SK-N-SH treated with all-trans-retinoic acid at 6 μM for 48 hours (cell line): ENCODE data around the gene XK.

Experiments
- ARNTL ChIP-seq: fragments of 450-650 bp; formaldehyde crosslinking; IDR thresholded peaks from 2 replicates; pipeline ENCODE4 v1.5.0; 2020; ENCODE audit warnings: low read depth, mild to moderate bottlenecking, moderate library complexity, borderline replicate concordance
- BACH2 ChIP-seq: fragments of 250-450 bp; sonication (Bioruptor Pico); IDR thresholded peaks from 2 replicates; pipeline ENCODE4 v1.9.0; 2021; ENCODE audit warnings: mild to moderate bottlenecking, borderline replicate concordance
- ESRRG ChIP-seq: fragments of 250-450 bp; sonication (Bioruptor Pico); IDR thresholded peaks from 2 replicates; pipeline ENCODE4 v1.6.1; 2021; ENCODE audit warnings: mild to moderate bottlenecking
- ISL1 ChIP-seq: fragments of 250-450 bp; sonication (Bioruptor Pico); IDR thresholded peaks from 2 replicates; pipeline ENCODE4 v2.1.2; 2022; ENCODE audit warnings: mild to moderate bottlenecking, moderate library complexity
- OSR1 ChIP-seq: fragments of 250-450 bp; sonication (Bioruptor Pico); IDR thresholded peaks from 2 replicates; pipeline ENCODE4 v1.8.0; 2022; ENCODE audit warnings: moderate library complexity, mild to moderate bottlenecking, inconsistent platforms
- SNAI2 ChIP-seq: fragments of 250-450 bp; sonication (Bioruptor Pico); IDR thresholded peaks from 2 replicates; pipeline ENCODE4 v1.5.0; 2020; ENCODE audit warnings: mild to moderate bottlenecking, moderate library complexity
- TCF4 ChIP-seq: fragments of 250-450 bp; sonication (Bioruptor Pico); IDR thresholded peaks from 2 replicates; pipeline ENCODE4 v1.8.0; 2021; ENCODE audit warnings: mild to moderate bottlenecking, moderate library complexity, borderline replicate concordance
- TOX ChIP-seq: fragments of 250-450 bp; sonication (Bioruptor Pico); IDR thresholded peaks from 2 replicates; pipeline ENCODE4 v1.8.0; 2021; ENCODE audit warnings: mild to moderate bottlenecking, moderate library complexity, borderline replicate concordance
- TF ChIP-seq, protein P1 (sequence below): fragments of 250-450 bp; sonication (Bioruptor Pico); IDR thresholded peaks from 2 replicates; pipeline ENCODE4 v1.5.0; 2020; ENCODE audit warnings: mild to moderate bottlenecking, moderate library complexity
- TF ChIP-seq, protein P2 (sequence below): fragments of 250-450 bp; sonication (Bioruptor Pico); IDR thresholded peaks from 2 replicates; pipeline ENCODE4 v1.8.0; 2020; ENCODE audit warnings: mild to moderate bottlenecking, moderate library complexity, borderline replicate concordance

DNA sequence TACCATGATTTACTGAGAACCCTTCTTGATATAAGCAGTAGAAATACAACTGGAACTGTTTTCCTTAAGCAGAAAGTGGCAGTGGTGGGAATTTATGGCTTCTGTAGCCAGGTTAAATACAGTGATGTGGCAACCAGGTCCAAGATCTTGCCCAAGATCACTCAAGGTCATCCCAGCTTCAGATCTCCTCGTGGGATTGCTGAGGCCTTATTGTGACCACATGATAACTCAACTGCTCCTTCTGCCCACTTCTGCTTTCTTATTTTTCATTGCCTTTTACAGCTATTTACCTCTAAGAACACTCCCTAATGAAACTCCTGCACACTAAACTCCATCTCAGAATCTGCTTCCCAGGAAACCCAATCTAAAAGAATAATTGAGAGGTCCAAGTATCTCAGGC is 81.8 kb downstream of the XK start:
- TF ChIP-seq ESRRG (CRISPR knock-in tag) (no peak), OSR1 (CRISPR knock-in tag) (no peak), ARNTL (no peak), ISL1 (CRISPR knock-in tag) (no peak), SNAI2 (CRISPR knock-in tag) (no peak), TOX (CRISPR knock-in tag) (no peak), BACH2 (CRISPR knock-in tag) (no peak), TCF4 (no peak)
- TF ChIP-seq, protein P1, sequence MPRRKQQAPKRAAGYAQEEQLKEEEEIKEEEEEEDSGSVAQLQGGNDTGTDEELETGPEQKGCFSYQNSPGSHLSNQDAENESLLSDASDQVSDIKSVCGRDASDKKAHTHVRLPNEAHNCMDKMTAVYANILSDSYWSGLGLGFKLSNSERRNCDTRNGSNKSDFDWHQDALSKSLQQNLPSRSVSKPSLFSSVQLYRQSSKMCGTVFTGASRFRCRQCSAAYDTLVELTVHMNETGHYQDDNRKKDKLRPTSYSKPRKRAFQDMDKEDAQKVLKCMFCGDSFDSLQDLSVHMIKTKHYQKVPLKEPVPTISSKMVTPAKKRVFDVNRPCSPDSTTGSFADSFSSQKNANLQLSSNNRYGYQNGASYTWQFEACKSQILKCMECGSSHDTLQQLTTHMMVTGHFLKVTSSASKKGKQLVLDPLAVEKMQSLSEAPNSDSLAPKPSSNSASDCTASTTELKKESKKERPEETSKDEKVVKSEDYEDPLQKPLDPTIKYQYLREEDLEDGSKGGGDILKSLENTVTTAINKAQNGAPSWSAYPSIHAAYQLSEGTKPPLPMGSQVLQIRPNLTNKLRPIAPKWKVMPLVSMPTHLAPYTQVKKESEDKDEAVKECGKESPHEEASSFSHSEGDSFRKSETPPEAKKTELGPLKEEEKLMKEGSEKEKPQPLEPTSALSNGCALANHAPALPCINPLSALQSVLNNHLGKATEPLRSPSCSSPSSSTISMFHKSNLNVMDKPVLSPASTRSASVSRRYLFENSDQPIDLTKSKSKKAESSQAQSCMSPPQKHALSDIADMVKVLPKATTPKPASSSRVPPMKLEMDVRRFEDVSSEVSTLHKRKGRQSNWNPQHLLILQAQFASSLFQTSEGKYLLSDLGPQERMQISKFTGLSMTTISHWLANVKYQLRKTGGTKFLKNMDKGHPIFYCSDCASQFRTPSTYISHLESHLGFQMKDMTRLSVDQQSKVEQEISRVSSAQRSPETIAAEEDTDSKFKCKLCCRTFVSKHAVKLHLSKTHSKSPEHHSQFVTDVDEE (CRISPR knock-in tag) = no peak
- TF ChIP-seq, protein P2, sequence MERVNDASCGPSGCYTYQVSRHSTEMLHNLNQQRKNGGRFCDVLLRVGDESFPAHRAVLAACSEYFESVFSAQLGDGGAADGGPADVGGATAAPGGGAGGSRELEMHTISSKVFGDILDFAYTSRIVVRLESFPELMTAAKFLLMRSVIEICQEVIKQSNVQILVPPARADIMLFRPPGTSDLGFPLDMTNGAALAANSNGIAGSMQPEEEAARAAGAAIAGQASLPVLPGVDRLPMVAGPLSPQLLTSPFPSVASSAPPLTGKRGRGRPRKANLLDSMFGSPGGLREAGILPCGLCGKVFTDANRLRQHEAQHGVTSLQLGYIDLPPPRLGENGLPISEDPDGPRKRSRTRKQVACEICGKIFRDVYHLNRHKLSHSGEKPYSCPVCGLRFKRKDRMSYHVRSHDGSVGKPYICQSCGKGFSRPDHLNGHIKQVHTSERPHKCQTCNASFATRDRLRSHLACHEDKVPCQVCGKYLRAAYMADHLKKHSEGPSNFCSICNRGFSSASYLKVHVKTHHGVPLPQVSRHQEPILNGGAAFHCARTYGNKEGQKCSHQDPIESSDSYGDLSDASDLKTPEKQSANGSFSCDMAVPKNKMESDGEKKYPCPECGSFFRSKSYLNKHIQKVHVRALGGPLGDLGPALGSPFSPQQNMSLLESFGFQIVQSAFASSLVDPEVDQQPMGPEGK (CRISPR knock-in tag) = no peak
